NCI-H128 (cell line): ENCODE measurements around the gene CACNA1H.
"Not testable (repeated sequence)": the region's sequence is repeated elsewhere in the genome, so short reads cannot be mapped to it uniquely, and the experiment has no call there.

Source experiments
- DNase-seq: peaks from one replicate; lab custom pipeline; 2025; ENCODE audit not compliant: unreplicated experiment; lab: John Stamatoyannopoulos, UW

CACNA1H gene

GRCh38 chr16:1173788-1174451 is 21.0 kb downstream of the CACNA1H start:
- no peak for DNase-seq

- DNase-seq: no peak
These were observed 21.8 kb downstream of the CACNA1H start for GRCh38 chr16:1174477-1175357.

DNA sequence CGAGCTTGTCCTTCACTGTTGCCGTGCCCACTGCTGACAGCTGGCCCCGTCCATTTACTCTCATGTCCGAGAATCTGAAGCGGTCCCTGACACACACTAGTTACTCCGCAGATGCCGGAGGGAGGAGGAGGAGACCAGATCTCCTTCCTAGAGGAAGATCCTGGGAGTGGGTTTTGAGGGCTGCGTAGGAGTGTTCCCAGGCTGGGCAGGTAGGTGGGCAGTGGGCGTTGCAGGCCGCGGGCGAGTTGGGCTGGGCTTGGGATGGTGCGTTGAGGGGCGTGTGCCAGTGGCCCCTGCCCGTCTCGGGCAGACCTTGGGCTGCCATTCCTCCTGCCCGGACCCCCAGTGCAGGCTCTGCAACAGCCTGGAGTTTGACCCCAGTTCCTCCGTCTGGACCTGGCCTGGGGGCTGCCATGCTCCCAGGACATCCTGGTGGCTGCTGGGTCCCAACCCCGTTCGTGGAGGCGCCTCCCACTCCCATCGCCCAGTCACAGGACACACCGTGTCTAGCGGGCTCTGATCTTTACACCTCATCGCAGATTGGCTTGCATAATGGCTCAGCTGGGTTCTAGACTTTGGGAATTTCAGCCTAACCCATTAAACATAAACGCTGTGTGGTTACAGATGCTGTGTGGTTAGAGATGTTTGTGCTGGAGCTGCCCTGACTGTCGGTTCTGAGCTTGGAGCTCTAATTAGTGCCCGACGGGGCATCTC is 22.8 kb downstream of the CACNA1H start:
- no peak for DNase-seq

DNA sequence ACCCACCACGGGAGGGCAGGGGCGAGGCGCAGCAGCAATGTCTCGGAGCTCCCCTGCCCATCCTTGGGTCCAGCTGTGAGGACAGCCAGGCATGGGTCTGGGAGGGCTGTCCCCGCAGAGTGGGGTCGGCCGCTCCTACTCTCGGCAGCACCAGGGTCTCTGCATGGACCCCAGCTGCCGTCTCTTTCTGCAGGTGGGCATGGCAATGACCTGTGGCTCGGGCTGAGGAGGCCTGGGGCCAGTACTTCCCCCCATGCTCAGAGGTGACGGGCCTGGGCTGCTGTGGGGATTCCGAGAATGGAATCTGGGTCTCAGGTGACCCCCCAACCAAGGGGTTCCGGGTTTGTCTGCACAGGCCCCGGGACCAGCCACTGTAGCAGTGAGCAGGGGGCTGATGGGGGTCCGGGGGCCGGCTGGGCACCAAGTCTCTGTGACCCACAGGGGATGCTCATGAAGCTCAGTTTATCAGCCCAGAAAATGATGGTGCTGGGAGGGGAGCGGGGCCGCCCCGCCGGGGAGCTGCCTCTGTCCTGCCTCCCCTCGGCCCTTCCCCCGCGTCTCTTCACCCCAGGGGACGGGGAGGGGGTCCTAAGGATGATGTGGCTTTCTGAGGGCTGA is 23.5 kb downstream of the CACNA1H start:
- no peak for DNase-seq

GRCh38 chr16:1177053-1177452 is 24.1 kb downstream of the CACNA1H start:
- DNase-seq: no peak

GRCh38 chr16:1177750-1178149 is 24.8 kb downstream of the CACNA1H start:
- no peak for DNase-seq

DNA sequence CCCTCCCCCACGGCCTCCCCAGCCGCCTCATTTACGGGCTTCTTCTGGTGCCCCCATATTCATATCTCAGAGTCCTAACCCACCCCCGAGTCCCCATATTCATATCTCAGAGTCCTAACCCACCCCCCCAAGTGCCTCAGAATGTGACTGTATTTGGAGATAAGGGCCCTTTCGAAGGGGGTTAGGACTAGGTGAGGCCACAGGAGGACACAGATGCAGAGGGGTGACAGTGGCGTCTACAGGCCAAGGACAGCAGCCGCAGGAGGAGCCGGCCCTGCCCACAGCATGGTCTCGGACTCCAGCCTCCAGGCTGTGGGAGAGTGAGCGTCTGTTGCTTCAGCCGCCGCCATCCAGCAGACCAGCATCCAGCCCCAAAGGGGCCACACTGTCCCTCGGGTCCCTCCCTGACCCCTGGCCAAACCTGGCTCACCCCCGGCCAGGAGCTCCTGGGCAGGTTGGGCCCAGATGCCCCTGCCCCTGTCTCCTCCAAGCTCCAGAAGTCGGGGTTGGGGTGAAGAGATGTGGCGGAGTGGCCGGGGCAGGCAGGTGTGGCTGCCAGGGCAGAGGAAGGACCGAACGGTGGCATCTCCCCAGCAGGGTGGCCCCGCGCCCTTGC is 25.5 kb downstream of the CACNA1H start:
- no peak for DNase-seq

DNA sequence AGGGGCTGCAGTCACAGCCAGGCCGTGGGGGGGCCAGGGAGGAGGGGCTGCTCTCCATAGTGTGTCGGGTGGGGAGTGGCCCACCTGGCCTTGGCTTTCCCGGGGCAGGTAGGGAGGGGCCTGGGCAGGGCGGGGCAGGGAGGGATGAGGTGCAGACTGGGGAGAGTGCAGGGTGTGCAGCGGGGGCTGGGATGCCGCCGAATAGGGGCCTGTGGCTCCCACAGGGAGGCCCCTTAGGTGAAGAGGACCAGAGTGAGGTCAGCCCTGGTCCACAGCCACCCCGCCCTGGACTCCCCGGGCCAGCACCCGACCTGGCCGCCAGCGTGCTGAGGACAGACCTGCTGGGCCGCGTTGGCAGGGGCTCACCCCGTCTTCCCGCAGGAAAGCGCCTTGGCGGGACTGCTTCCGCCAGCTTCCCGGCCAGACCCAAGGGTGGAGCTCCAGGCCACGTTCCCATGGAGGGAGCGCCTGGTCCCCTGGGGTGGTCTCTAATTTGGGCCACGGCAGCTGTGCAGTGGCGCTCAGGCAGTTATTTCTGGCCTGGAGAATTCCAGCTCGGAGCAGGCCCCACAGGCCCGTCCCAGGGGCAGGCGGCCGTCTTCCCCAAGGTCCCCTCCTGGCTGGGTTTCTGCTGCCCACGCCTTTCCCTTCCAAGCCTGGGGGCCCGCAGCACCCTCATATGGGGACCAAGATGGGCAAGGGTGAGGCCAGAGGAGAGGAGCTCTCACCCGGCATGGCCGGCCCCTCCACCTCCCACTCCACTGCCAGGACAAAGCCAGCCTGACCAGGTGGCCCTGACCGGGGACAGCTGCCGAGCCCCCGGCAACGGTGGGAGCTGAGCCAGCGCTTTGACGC is 27.9 kb downstream of the CACNA1H start:
- no peak for DNase-seq

- DNase-seq: no peak
These were observed 28.8 kb downstream of the CACNA1H start for GRCh38 chr16:1181404-1182315.

GRCh38 chr16:1182316-1182671 is 29.4 kb downstream of the CACNA1H start:
- no peak for DNase-seq

DNA sequence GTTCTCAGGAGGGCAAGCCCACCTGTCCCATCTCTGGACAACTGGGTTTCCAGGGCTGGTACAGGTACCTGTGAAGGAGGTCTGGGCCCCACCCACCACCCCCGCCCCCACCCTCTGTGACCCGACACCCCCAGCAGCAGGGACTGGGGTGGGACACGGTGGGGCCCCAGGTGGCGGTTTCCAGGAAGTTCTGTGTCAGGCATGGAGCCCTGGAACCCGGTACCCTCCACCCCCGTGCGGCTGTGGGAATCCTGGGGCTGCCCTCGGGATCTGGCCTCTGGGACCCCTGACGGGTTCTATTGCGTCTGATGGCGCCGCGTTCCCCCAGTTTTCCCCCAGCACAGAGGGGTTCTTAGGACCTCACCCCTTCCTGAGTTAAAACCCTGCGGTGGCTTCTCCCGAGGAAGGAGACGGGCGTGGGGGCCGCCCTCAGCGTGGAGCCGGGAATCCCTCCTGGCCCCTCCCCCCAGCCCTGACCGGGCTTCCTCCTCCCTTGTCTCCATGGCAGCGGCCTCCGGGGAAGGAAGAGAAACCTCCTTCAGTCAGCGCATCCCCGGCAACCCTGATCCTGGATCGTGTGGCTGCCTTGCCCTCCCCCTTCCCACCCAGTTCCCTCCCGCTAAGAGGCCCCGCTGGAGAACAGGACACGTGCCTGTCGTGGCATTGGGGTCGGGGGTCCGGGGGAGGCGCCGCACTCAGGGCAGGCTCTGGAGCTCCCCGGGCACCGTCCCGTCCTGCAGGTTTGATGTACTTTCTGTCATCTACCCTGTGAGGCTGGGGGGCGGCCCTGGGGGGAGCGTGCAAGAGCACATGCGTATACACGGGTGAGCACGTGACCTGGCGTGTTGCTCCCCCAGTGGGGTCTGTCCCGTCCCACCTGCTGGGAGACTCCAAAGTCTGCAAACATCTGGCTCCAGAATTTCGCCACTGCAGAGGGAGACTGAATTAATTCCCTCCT is 30.3 kb downstream of the CACNA1H start:
- no peak for DNase-seq

DNA sequence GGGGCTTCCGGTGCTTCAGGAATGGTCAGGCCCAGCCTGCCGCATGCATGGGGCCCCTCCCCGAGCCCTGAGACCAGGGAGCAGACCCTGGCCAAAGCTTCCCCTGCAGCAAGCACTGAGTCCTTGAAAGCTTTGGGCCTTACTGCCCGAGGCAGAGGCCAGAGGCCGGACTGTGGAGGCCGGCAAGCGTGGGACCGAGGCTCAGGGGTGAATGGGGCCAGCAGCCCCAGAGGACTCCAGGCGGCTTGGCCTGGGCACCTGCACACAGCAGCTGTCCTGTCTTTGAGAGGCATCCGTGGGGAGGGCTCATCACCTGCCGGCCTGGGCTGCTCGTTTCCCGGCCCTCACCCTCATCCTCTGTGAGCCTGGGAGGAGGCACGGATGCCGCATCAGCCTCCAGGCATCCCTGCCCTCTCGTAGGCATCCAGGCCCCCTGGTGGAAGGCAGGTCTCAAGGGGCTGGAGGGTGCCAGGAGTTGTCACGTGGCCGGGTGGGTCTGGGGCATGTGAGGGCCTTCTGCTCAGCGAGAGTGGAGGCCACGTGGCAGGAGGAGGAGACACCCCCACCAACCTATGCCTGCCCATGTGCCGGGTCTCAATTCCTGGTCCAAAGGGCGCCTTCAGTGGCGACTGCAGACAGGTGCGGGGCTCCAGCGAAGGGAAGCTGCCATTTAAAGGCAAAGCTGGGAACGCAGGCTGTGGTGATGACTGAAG is 31.4 kb downstream of the CACNA1H start:
- DNase-seq: no peak

DNA sequence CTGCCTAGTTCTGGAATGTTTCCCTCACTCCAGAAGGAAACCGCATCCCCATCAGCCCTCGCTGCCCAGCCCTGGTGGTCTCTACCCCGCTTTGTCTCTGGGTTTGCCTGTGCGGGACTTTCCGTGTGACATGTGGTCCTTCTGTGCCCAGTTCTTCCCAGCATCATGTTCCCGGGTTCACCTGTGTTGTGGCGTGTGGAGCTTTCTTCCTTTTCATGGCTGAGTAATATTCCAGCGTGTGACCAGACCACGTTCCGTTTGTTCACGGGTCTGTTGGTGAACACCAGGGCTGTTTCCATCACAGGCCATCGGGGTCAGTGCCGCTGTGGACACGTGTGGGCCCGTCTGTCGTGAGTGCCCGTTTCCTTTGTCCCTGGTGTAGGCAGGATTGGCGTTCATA is 32.1 kb downstream of the CACNA1H start:
- no peak for DNase-seq

DNA sequence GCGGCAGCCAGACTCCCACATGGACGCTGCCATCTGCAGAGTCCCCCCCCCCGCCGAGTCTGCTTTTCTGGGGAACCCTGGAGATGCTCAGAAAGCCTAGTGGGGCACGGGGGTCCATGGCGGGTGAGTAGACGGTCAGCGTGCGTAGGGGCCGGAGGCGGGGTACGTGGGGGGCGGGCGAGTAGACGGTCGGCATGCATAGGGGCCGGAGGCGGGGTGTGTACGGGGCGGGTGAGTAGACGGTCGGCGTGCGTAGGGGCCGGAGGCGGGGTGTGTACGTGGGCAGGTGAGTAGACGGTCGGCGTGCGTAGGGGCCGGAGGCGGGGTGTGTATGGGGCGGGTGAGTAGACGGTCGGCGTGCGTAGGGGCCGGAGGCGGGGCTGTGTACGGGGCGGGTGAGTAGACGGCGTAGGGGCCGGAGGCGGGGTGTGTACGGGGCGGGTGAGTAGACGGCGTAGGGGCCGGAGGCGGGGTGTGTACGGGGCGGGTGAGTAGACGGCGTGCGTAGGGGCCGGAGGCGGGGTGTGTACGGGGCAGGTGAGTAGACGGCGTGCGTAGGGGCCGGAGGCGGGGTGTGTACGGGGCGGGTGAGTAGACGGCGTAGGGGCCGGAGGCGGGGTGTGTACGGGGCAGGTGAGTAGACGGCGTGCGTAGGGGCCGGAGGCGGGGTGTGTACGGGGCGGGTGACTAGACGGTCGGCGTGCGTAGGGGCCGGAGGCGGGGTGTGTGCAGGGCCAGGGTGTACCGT is 32.7 kb downstream of the CACNA1H start:
- not testable (repeated sequence) for DNase-seq

GRCh38 chr16:1188432-1189189 is 35.7 kb downstream of the CACNA1H start:
- no peak for DNase-seq

GRCh38 chr16:1189455-1189854 is 36.5 kb downstream of the CACNA1H start:
- no peak for DNase-seq
